WTC11 (cell line): ENCODE data around the gene CLIP2. TPM values are rescaled to one million over a fixed set of nuclear protein-coding genes. Genes with fewer than 3 reads are reported as not detected.

Experiments
- ATAC-seq: fragments of 200-7000 bp; cut with Tn5 transposase; 2 replicates; pipeline ENCODE4 v1.10.0; 2021; ENCODE audit warnings: mild to moderate bottlenecking, moderate library complexity
- CTCF ChIA-PET: fragments of 300-600 bp; sonication (Branson Sonifier 250); formaldehyde crosslinking; loops from one replicate; lab custom pipeline; 2021; ENCODE audit warnings: antibody characterized with exemption; lab: Charles Lee
- POLR2A ChIA-PET: fragments of 350-600 bp; sonication (Branson Sonifier 250); formaldehyde crosslinking; loops from one replicate; lab custom pipeline; 2021; ENCODE audit warnings: antibody characterized with exemption; lab: Charles Lee
- DNase-seq: peaks from one replicate; pipeline ENCODE4 v3.0.0; 2021; ENCODE audit warnings: low spot score
- H3K27ac Mint-ChIP-seq: 2 replicates; pipeline ENCODE4 v1.8.0; 2021; ENCODE audit warnings: mixed read lengths
- H3K27me3 Mint-ChIP-seq: 2 replicates; pipeline ENCODE4 v1.8.0; 2021; ENCODE audit warnings: low read depth, mild to moderate bottlenecking, moderate library complexity, mixed read lengths
- H3K36me3 Mint-ChIP-seq: 2 replicates; pipeline ENCODE4 v1.8.0; 2021; ENCODE audit warnings: mixed read lengths
- H3K4me1 Mint-ChIP-seq: 2 replicates; pipeline ENCODE4 v1.8.0; 2022; ENCODE audit warnings: mixed read lengths
- H3K4me3 Mint-ChIP-seq: 2 replicates; pipeline ENCODE4 v1.8.0; 2021; ENCODE audit warnings: mild to moderate bottlenecking, moderate library complexity, mixed read lengths
- H3K9me3 Mint-ChIP-seq: 2 replicates; pipeline ENCODE4 v1.8.0; 2021; ENCODE audit warnings: mixed read lengths
- AR ChIP-seq: fragments of 250-450 bp; sonication (Bioruptor Pico); IDR thresholded peaks from 2 replicates; pipeline ENCODE4 v1.9.0; 2021; ENCODE audit warnings: mild to moderate bottlenecking
- CREB1 ChIP-seq: sonication (generic); formaldehyde crosslinking; IDR thresholded peaks from 2 replicates; pipeline ENCODE4 v1.8.0; 2023; ENCODE audit warnings: mild to moderate bottlenecking, missing genetic modification reagents
- E2F4 ChIP-seq: sonication (generic); formaldehyde crosslinking; IDR thresholded peaks from 2 replicates; pipeline ENCODE4 v1.8.1; 2022; ENCODE audit warnings: low read depth, mild to moderate bottlenecking, moderate library complexity, missing genetic modification reagents, borderline replicate concordance
- FOXJ3 ChIP-seq: sonication (generic); formaldehyde crosslinking; IDR thresholded peaks from 2 replicates; pipeline ENCODE4 v1.9.0; 2021; ENCODE audit warnings: missing genetic modification reagents, mild to moderate bottlenecking, borderline replicate concordance
- MLX ChIP-seq: sonication (generic); formaldehyde crosslinking; IDR thresholded peaks from 2 replicates; pipeline ENCODE4 v1.8.1; 2023; ENCODE audit warnings: mild to moderate bottlenecking, missing genetic modification reagents, moderate library complexity
- MYBL2 ChIP-seq: sonication (generic); formaldehyde crosslinking; IDR thresholded peaks from 2 replicates; pipeline ENCODE4 v1.8.1; 2023; ENCODE audit warnings: mild to moderate bottlenecking, moderate library complexity, missing genetic modification reagents
- USF2 ChIP-seq: sonication (generic); formaldehyde crosslinking; IDR thresholded peaks from 2 replicates; pipeline ENCODE4 v1.8.1; 2023; ENCODE audit warnings: mild to moderate bottlenecking, missing genetic modification reagents, moderate library complexity
- ZMAT4 ChIP-seq: fragments of 250-450 bp; sonication (Bioruptor Pico); IDR thresholded peaks from 2 replicates; pipeline ENCODE4 v1.9.0; 2021; ENCODE audit warnings: mild to moderate bottlenecking
- ZNF138 ChIP-seq: sonication (generic); formaldehyde crosslinking; conservative IDR thresholded peaks from 2 replicates; pipeline ENCODE4 v1.8.1; 2022; ENCODE audit warnings: mild to moderate bottlenecking, moderate library complexity, missing genetic modification reagents
- ZNF219 ChIP-seq: sonication (generic); formaldehyde crosslinking; IDR thresholded peaks from 2 replicates; pipeline ENCODE4 v1.8.0; 2023; ENCODE audit warnings: missing genetic modification reagents, mild to moderate bottlenecking, borderline replicate concordance
- total RNA-seq: library from RNA; stranded (reverse); gene quantifications from 3 replicates; pipeline ENCODE4 v1.2.3, GENCODE V29; 2021
- TF ChIP-seq, protein P1 (sequence below): fragments of 250-450 bp; sonication (Bioruptor Pico); IDR thresholded peaks from 2 replicates; pipeline ENCODE4 v2.1.2; 2022; ENCODE audit warnings: mild to moderate bottlenecking, moderate library complexity
- TF ChIP-seq, protein P2 (sequence below): sonication (generic); formaldehyde crosslinking; IDR thresholded peaks from 2 replicates; pipeline ENCODE4 v1.8.1; 2023; ENCODE audit warnings: mild to moderate bottlenecking, missing genetic modification reagents
- TF ChIP-seq, protein P3 (sequence below): sonication (generic); formaldehyde crosslinking; conservative IDR thresholded peaks from 2 replicates; pipeline ENCODE4 v1.8.1; 2022; ENCODE audit warnings: mild to moderate bottlenecking, missing genetic modification reagents
- TF ChIP-seq, protein P4 (sequence below): fragments of 200-600 bp; IDR thresholded peaks from 2 replicates; pipeline ENCODE4 v1.8.0; 2022; ENCODE audit warnings: antibody characterized with exemption
- TF ChIP-seq, protein P5 (sequence below): sonication (generic); formaldehyde crosslinking; IDR thresholded peaks from 2 replicates; pipeline ENCODE4 v1.8.1; 2023; ENCODE audit warnings: mild to moderate bottlenecking, moderate library complexity, missing genetic modification reagents

CLIP2 gene
- total RNA-seq, 1 experiment from 2014 or later = 48.1 TPM

DNA sequence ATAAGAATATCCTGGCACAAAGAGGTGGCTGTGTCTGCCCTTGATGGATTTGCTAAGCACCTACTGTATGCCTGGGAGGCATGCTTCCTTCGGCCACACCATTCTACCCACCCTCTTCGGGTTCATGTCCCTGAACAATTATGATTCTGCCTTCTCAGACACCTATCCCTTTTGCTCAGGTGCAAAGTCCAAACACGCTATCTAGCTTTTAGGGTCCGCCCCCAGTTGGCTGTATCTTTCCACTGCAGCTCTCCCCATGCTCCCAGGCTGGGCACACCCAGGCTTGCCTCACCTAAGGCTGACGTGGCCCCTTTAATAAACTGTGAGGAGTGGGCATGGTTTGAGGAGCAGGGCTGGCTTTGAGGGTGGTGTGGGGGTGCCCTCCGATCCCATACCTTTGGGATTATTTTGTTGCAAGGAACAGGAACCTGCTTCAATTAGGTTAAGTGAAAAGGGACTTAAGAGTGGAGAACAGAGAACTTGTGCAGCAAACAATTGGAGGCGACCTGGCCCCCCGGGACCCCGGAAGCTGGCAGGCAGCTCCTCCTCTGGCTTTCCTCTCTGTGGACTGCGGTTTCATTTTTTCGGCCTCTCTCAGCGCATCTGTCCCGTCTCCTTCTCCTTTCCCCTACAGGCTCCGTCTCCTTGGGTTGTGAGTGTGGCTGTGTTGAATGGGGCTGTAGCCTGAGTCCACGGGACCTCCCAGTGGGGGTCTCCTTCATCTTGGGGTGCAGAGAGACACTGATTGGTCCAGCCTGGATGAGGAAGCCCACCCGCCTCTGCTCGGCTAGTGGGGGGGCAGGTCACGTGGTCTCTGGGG lies 3.8 kb downstream of the CLIP2 start:
- no peak for TF ChIP-seq ZNF219
- TF ChIP-seq, protein P1, sequence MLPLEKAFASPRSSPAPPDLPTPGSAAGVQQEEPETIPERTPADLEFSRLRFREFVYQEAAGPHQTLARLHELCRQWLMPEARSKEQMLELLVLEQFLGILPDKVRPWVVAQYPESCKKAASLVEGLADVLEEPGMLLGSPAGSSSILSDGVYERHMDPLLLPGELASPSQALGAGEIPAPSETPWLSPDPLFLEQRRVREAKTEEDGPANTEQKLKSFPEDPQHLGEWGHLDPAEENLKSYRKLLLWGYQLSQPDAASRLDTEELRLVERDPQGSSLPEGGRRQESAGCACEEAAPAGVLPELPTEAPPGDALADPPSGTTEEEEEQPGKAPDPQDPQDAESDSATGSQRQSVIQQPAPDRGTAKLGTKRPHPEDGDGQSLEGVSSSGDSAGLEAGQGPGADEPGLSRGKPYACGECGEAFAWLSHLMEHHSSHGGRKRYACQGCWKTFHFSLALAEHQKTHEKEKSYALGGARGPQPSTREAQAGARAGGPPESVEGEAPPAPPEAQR (CRISPR knock-in tag) = no peak
- TF ChIP-seq MLX = no peak
- no peak for TF ChIP-seq AR (CRISPR knock-in tag)
- peak; percentile 71 for TF ChIP-seq USF2 (CRISPR knock-in tag)
- TF ChIP-seq, protein P2, sequence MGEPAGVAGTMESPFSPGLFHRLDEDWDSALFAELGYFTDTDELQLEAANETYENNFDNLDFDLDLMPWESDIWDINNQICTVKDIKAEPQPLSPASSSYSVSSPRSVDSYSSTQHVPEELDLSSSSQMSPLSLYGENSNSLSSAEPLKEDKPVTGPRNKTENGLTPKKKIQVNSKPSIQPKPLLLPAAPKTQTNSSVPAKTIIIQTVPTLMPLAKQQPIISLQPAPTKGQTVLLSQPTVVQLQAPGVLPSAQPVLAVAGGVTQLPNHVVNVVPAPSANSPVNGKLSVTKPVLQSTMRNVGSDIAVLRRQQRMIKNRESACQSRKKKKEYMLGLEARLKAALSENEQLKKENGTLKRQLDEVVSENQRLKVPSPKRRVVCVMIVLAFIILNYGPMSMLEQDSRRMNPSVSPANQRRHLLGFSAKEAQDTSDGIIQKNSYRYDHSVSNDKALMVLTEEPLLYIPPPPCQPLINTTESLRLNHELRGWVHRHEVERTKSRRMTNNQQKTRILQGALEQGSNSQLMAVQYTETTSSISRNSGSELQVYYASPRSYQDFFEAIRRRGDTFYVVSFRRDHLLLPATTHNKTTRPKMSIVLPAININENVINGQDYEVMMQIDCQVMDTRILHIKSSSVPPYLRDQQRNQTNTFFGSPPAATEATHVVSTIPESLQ (CRISPR knock-in tag) = no peak
- TF ChIP-seq, protein P3, sequence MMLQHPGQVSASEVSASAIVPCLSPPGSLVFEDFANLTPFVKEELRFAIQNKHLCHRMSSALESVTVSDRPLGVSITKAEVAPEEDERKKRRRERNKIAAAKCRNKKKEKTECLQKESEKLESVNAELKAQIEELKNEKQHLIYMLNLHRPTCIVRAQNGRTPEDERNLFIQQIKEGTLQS = no peak
- TF ChIP-seq ZNF138 (CRISPR knock-in tag) = no peak
- Mint-ChIP-seq H3K4me1 (peaks cover 60% of the 10 kb centered on the region), H3K9me3 (no peaks in the 10 kb centered on the region), H3K4me3 (no peak overlapping the region), H3K27me3 (peaks cover 5% of the 10 kb centered on the region), H3K36me3 (peaks cover 13% of the 10 kb centered on the region), H3K27ac (peak overlapping the region; percentile 82)
- ATAC-seq (no peak), DNase-seq (no peak)
- ChIA-PET POLR2A (interaction anchor here (1.4 kb wide), 1 partner anchor 23 kb away, joined by 3 read pairs; no protein-coding TSS in a partner anchor), CTCF (interaction anchor here (0.6 to 2.9 kb wide), 5 partner anchors 11 to 124 kb away, joined by 3 to 18 read pairs (median 5); no protein-coding TSS in a partner anchor)

GRCh38 chr7:74293577-74293908 lies 4.3 kb downstream of the CLIP2 start:
- H3K27me3 Mint-ChIP-seq = peaks cover 5% of the 10 kb centered on the region
- CTCF ChIA-PET = no interaction called here
- DNase-seq = no peak
- no peaks in the 10 kb centered on the region for H3K9me3 Mint-ChIP-seq
- H3K36me3 Mint-ChIP-seq = peaks cover 13% of the 10 kb centered on the region
- POLR2A ChIA-PET = interaction anchor here (1.4 kb wide), 1 partner anchor 24 kb away, joined by 3 read pairs; no protein-coding TSS in a partner anchor
- H3K27ac Mint-ChIP-seq = peak overlapping the region; percentile 82
- H3K4me1 Mint-ChIP-seq = peaks cover 54% of the 10 kb centered on the region
- ATAC-seq = no peak
- no peak overlapping the region for H3K4me3 Mint-ChIP-seq
- TF ChIP-seq, protein P1 (CRISPR knock-in tag) = no peak
- TF ChIP-seq CREB1 (CRISPR knock-in tag) = no peak
- TF ChIP-seq E2F4 (CRISPR knock-in tag) = no peak
- TF ChIP-seq MYBL2 = no peak
- TF ChIP-seq, protein P4, sequence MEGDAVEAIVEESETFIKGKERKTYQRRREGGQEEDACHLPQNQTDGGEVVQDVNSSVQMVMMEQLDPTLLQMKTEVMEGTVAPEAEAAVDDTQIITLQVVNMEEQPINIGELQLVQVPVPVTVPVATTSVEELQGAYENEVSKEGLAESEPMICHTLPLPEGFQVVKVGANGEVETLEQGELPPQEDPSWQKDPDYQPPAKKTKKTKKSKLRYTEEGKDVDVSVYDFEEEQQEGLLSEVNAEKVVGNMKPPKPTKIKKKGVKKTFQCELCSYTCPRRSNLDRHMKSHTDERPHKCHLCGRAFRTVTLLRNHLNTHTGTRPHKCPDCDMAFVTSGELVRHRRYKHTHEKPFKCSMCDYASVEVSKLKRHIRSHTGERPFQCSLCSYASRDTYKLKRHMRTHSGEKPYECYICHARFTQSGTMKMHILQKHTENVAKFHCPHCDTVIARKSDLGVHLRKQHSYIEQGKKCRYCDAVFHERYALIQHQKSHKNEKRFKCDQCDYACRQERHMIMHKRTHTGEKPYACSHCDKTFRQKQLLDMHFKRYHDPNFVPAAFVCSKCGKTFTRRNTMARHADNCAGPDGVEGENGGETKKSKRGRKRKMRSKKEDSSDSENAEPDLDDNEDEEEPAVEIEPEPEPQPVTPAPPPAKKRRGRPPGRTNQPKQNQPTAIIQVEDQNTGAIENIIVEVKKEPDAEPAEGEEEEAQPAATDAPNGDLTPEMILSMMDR = no peak
- no peak for TF ChIP-seq FOXJ3 (CRISPR knock-in tag)
- TF ChIP-seq, protein P5, sequence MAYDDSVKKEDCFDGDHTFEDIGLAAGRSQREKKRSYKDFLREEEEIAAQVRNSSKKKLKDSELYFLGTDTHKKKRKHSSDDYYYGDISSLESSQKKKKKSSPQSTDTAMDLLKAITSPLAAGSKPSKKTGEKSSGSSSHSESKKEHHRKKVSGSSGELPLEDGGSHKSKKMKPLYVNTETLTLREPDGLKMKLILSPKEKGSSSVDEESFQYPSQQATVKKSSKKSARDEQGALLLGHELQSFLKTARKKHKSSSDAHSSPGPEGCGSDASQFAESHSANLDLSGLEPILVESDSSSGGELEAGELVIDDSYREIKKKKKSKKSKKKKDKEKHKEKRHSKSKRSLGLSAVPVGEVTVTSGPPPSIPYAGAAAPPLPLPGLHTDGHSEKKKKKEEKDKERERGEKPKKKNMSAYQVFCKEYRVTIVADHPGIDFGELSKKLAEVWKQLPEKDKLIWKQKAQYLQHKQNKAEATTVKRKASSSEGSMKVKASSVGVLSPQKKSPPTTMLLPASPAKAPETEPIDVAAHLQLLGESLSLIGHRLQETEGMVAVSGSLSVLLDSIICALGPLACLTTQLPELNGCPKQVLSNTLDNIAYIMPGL (CRISPR knock-in tag) = no peak
- TF ChIP-seq USF2 (CRISPR knock-in tag) = no peak
- no peak for TF ChIP-seq ZMAT4
